ENCODE measurements around the gene QRSL1. TPM values are rescaled to one million over a fixed set of nuclear protein-coding genes. Genes with fewer than 3 reads are reported as not detected.
A peak's percentile ranks its signal among the peaks of the same experiment; 100 is the strongest.
"Not testable (repeated sequence)": the region's sequence is repeated elsewhere in the genome, so short reads cannot be mapped to it uniquely, and the experiment has no call there.

QRSL1 gene, protein sequence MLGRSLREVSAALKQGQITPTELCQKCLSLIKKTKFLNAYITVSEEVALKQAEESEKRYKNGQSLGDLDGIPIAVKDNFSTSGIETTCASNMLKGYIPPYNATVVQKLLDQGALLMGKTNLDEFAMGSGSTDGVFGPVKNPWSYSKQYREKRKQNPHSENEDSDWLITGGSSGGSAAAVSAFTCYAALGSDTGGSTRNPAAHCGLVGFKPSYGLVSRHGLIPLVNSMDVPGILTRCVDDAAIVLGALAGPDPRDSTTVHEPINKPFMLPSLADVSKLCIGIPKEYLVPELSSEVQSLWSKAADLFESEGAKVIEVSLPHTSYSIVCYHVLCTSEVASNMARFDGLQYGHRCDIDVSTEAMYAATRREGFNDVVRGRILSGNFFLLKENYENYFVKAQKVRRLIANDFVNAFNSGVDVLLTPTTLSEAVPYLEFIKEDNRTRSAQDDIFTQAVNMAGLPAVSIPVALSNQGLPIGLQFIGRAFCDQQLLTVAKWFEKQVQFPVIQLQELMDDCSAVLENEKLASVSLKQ
- total RNA-seq, result 18.4 and 19.6 TPM in 2 replicates

DNA sequence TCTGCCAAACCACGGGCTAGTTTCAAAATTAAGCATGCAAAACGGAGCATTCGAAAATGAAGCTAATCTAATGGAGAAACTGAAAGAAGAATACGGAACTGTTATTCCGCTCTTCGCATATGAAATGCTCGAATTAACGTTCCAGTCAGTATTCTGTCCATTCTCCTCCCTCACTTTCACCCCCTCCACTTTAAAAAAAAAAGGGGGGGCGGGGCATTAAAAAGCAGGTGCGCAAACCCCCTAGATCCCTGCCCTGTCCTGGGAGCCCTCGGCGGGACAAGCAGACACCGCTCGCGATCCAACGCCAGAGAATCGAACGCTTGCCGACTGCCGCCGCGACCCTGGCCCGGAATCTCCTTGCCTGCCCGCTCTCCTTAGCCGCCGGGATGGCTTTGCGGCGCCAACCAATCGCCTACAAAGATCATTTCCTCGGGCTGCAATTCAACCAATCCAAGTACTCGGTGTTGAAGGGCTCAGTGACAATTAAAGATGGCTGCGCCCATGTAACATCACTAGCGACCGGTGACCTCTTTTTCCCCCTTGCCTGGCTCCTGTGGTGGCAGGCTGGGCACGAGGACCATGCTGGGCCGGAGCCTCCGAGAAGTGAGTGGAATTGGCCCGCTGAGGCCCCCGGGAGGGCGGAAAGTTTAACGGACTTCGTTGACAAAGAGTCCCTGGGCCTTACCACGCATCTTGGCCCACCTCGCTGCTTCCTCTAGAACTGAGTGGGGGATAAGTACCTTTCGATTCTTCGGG is at the start of gene QRSL1, which contains the start of gene RTN4IP1:
Gene QRSL1 (plus strand): TSS at position 476 of the 756 bp plus-strand sequence. CDS start 104 bp downstream, at position 580.
Gene RTN4IP1 (minus strand): TSS at position 396 of the 756 bp plus-strand sequence. CDS start 477 bp downstream, outside the sequence.
- TF ChIP-seq CTCF (IDR thresholded peaks at IDR 0.05; ENCODE audit: insufficient read depth, low read length, poor library complexity, severe bottlenecking), result no peak
- peak within 1 kb of the TSS; percentile 67 for H3K4me3 ChIP-seq (ENCODE audit: low read depth, low read length)
- DNase-seq (ENCODE audit: low read depth), result peak; percentile 65

DNA sequence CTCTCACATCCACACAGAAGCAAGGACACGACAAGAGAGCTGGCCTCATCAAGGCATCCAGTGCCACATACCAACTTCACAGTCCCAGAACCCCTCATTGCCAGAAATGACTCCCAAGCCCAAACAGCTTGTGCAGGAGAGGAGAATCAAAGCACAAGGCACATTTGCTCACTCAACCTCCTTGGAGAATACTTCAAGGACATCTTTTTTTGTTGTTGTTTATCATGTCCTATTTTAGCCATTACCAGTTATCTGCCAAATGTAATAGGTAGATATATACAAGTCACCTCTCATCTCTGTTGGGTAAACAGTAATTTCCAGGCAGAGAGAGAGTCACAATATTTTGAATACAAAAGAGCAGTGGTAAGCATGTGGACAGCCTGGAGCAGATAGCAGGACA is 47.9 kb upstream of the QRSL1 start:
- Histone ChIP-seq H3K4me3 (ENCODE audit: low read depth, low read length) (no peak overlapping the region), H3K27me3 (ENCODE audit: control insufficient read depth, insufficient read depth, low read length) (no peaks in the 10 kb centered on the region), H3K36me3 (ENCODE audit: control insufficient read depth, insufficient read depth, low read length) (no peaks in the 10 kb centered on the region)
- DNase-seq (ENCODE audit: low read depth), result no peak
- TF ChIP-seq CTCF (IDR thresholded peaks at IDR 0.05; ENCODE audit: insufficient read depth, low read length, poor library complexity, severe bottlenecking), result no peak

More for the DNA sequence above, at the start of gene QRSL1, which contains the start of gene RTN4IP1:
- H3K27me3 ChIP-seq (ENCODE audit: control insufficient read depth, insufficient read depth, low read length), result no peaks in the 10 kb centered on the region
- no peaks in the 10 kb centered on the region for H3K36me3 ChIP-seq (ENCODE audit: control insufficient read depth, insufficient read depth, low read length)

GRCh38 chr6:106586815-106587415 is 42.5 kb upstream of the QRSL1 start:
- DNase-seq (ENCODE audit: low read depth), result no peak
- H3K36me3 ChIP-seq (ENCODE audit: control insufficient read depth, insufficient read depth, low read length), result no peaks in the 10 kb centered on the region
- H3K27me3 ChIP-seq (ENCODE audit: control insufficient read depth, insufficient read depth, low read length), result no peaks in the 10 kb centered on the region
- TF ChIP-seq CTCF (IDR thresholded peaks at IDR 0.05; ENCODE audit: insufficient read depth, low read length, poor library complexity, severe bottlenecking), result no peak
- no peak overlapping the region for H3K4me3 ChIP-seq (ENCODE audit: low read depth, low read length)

- not testable (repeated sequence) for DNase-seq (ENCODE audit: low read depth); H3K27me3 ChIP-seq (ENCODE audit: control insufficient read depth, insufficient read depth, low read length); H3K4me3 ChIP-seq (ENCODE audit: low read depth, low read length); H3K36me3 ChIP-seq (ENCODE audit: control insufficient read depth, insufficient read depth, low read length)
These were observed 40.4 kb upstream of the QRSL1 start for GRCh38 chr6:106588937-106589336.

GRCh38 chr6:106591111-106591825 is 38.1 kb upstream of the QRSL1 start:
- Histone ChIP-seq H3K4me3 (ENCODE audit: low read depth, low read length) (no peak overlapping the region), H3K36me3 (ENCODE audit: control insufficient read depth, insufficient read depth, low read length) (no peaks in the 10 kb centered on the region), H3K27me3 (ENCODE audit: control insufficient read depth, insufficient read depth, low read length) (no peaks in the 10 kb centered on the region)
- TF ChIP-seq CTCF (IDR thresholded peaks at IDR 0.05; ENCODE audit: insufficient read depth, low read length, poor library complexity, severe bottlenecking), result no peak
- DNase-seq (ENCODE audit: low read depth), result peak; percentile 75

All from kidney epithelial cell (primary cell).